IPS-NIHi11 (cell line): Measurements from ENCODE around the gene AMTN.

Experiments
- DNase-seq: peaks from one replicate; pipeline ENCODE4 v3.0.0; 2012; ENCODE audit warnings: mixed read lengths, low spot score

The AMTN gene

GRCh38 chr4:70564033-70564432, 45.7 kb downstream of the AMTN start:
- DNase-seq, result no peak

- DNase-seq, result no peak
These were observed 52.4 kb downstream of the AMTN start for GRCh38 chr4:70570796-70571195.

GRCh38 chr4:70571772-70572171, 53.4 kb downstream of the AMTN start:
- no peak for DNase-seq

GRCh38 chr4:70575964-70576363, 57.6 kb downstream of the AMTN start:
- DNase-seq, result no peak

GRCh38 chr4:70577220-70577927, 59.0 kb downstream of the AMTN start:
- DNase-seq, result no peak

- no peak for DNase-seq
These were observed 63.6 kb downstream of the AMTN start for GRCh38 chr4:70581980-70582379.
